ENCODE results near the gene B4GALNT2.

Gene B4GALNT2

GRCh38 chr17:49213399-49213798 is 80.8 kb downstream of the B4GALNT2 start:
- DNase-seq (ENCODE audit: low read depth): no peak
- H3K4me3 ChIP-seq (ENCODE audit: low read depth, low read length): no peak overlapping the region
- TF ChIP-seq CTCF (IDR thresholded peaks at IDR 0.05; ENCODE audit: control insufficient read depth, extremely low read depth, insufficient read depth): no peak

DNA sequence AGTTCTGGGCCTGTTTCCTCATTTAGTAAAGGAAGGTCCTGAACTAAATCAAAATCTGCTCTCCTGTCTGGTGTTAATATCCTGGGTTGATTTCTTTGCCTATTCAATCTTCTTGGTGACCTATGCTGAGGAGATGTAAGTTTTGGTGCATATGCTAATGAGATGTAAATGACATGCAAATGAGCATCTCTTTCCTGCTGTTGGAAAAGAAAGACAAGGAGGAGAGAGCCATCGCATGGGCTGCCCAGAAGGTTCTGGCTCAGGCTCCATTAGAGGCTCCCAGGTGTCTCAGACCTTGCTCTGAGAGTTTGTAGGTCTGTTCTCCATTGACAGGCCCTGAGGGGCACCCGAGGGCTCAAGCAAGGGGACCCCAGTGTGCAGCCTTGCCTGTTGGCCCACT is 81.3 kb downstream of the B4GALNT2 start:
- DNase-seq (ENCODE audit: low read depth): no peak
- no peak for TF ChIP-seq CTCF (IDR thresholded peaks at IDR 0.05; ENCODE audit: control insufficient read depth, extremely low read depth, insufficient read depth)
- H3K4me3 ChIP-seq (ENCODE audit: low read depth, low read length): no peak overlapping the region

DNA sequence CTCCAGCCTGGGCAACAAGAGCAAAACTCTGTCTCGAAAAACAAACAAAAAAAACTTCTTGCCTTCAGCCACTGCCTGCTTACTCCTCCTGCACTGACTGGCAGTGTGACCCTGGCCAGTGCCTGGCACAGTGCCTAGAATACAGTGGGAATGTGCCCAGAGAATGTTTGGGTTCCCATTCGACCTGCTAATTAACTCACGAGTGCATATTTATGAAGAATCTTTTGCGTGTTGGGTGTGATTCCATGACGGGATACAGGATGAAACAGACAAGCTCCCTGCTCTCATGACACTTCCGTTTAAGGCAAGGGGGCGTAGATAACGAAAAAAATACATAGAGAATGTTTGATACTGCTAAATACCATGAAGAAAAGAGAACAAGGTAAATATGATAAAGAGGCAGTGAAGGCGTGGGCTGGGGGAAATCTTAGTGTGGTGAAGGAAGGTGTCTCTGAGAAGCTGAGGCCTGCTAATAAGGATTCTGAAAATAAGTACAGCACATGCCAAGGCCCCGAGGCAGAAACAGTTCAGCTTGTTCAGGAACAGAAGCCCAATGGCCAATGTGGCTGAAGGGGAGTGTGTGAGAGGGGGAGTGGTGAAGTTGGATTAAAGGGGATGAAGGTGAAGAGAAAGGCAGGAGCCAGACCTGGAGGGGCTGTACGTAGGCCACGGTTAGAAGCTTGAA is 82.2 kb downstream of the B4GALNT2 start:
- no peak for DNase-seq (ENCODE audit: low read depth)
- TF ChIP-seq CTCF (IDR thresholded peaks at IDR 0.05; ENCODE audit: control insufficient read depth, extremely low read depth, insufficient read depth): no peak
- no peak overlapping the region for H3K4me3 ChIP-seq (ENCODE audit: low read depth, low read length)

GRCh38 chr17:49216482-49216881 is 83.9 kb downstream of the B4GALNT2 start:
- H3K4me3 ChIP-seq (ENCODE audit: low read depth, low read length): no peak overlapping the region
- TF ChIP-seq CTCF (IDR thresholded peaks at IDR 0.05; ENCODE audit: control insufficient read depth, extremely low read depth, insufficient read depth): no peak

GRCh38 chr17:49216953-49217650 is 84.5 kb downstream of the B4GALNT2 start:
- no peak for DNase-seq (ENCODE audit: low read depth)
- H3K4me3 ChIP-seq (ENCODE audit: low read depth, low read length): no peak overlapping the region
- TF ChIP-seq CTCF (IDR thresholded peaks at IDR 0.05; ENCODE audit: control insufficient read depth, extremely low read depth, insufficient read depth): no peak

More at GRCh38 chr17:49216482-49216881, 83.9 kb downstream of the B4GALNT2 start:
- no peak for DNase-seq (ENCODE audit: low read depth)

DNA sequence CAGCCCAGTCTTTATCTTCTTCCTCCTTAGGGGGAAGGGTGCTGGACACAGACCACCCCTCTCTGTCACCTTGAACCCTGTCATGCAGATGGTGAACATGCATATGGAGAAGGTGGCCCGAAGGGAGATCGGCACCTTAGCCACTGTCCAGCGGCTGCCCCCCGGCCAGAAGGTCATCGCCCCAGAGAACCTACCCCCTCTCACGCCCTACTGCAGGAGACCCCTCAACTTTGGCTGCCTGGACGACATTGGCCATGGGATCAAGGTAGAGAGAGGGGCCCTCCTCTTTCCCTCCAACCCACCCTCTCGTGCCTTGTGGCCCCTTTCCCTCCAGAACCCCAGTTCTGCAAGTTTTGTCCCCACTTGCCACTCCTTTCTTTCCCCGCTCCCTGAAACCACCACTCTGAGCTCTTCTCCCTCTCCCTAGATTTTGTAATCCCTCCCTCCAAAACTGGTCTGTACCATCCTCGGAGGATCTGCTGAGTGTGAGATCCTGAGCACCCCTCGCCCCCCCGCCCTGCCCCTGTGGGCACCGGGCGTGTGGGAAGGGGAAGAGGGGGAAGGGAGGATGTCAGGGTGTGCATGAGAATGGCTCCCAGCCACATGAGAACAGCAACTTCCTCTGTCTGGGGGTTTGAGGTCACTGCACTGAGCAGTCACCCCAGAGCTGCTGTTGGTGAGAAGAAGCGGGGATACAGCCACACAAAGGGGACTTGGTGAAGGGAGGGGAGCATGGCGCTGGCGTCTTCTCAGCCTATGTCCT is 85.3 kb downstream of the B4GALNT2 start:
- H3K4me3 ChIP-seq (ENCODE audit: low read depth, low read length): no peak overlapping the region
- no peak for TF ChIP-seq CTCF (IDR thresholded peaks at IDR 0.05; ENCODE audit: control insufficient read depth, extremely low read depth, insufficient read depth)
- no peak for DNase-seq (ENCODE audit: low read depth)

Measured in LNCaP clone FGC (cell line).